Caco-2 (cell line): ENCODE data around the gene CDIP1. TPM values are rescaled to one million over a fixed set of nuclear protein-coding genes. Genes with fewer than 3 reads are reported as not detected.

ENCODE experiments used
- BruUV-seq: library from RNA; stranded (reverse); fragments of 400-500 nt; replicated peaks from 2 replicates; lab custom pipeline; 2021; lab: Mats Ljungman, UMichigan
- CTCF ChIA-PET: fragments of 300-600 bp; sonication (Branson Sonifier 250); formaldehyde crosslinking; loops from one replicate; lab custom pipeline; 2022; ENCODE audit warnings: antibody characterized with exemption; lab: Charles Lee
- POLR2A ChIA-PET: fragments of 300-600 bp; sonication (Branson Sonifier 250); formaldehyde crosslinking; loops from one replicate; lab custom pipeline; 2022; ENCODE audit warnings: antibody characterized with exemption; lab: Charles Lee
- DNase-seq, 2 experiments: peaks; one replicate each; pipeline versions ENCODE4 v3.0.0 to v3.0.0-alpha.2; 2020 to 2022
- H3K27me3 ChIP-seq: replicated peaks from 2 replicates; pipeline ENCODE4 v1.6.0; 2011; ENCODE audit warnings: low read length; ENCODE audit not compliant: control insufficient read depth, insufficient read depth
- H3K36me3 ChIP-seq: 2 replicates; pipeline ENCODE4 v1.5.1; 2011; ENCODE audit warnings: low read length; ENCODE audit not compliant: control insufficient read depth, insufficient read depth
- H3K4me1 ChIP-seq: fragments of 250-450 bp; sonication (Bioruptor Pico); 2 replicates; pipeline ENCODE4 v1.5.1; 2020; ENCODE audit warnings: mild to moderate bottlenecking
- H3K4me3 ChIP-seq: 2 replicates; pipeline ENCODE4 v1.5.1; 2011; ENCODE audit warnings: low read depth, mild to moderate bottlenecking, control low read depth, low read length
- H3K9me3 ChIP-seq: fragments of 250-450 bp; sonication (Bioruptor Pico); 2 replicates; pipeline ENCODE4 v1.5.1; 2020; ENCODE audit warnings: mild to moderate bottlenecking, moderate library complexity
- H3K27ac Mint-ChIP-seq: one replicate; pipeline ENCODE4 v1.8.0; 2022; ENCODE audit warnings: mixed read lengths; ENCODE audit not compliant: unreplicated experiment
- H3K27me3 Mint-ChIP-seq: one replicate; pipeline ENCODE4 v1.8.0; 2022; ENCODE audit warnings: mixed read lengths; ENCODE audit not compliant: insufficient read depth, unreplicated experiment
- H3K36me3 Mint-ChIP-seq: one replicate; pipeline ENCODE4 v1.8.0; 2022; ENCODE audit warnings: mild to moderate bottlenecking, mixed read lengths; ENCODE audit not compliant: insufficient read depth, unreplicated experiment
- H3K4me1 Mint-ChIP-seq: one replicate; pipeline ENCODE4 v1.8.0; 2022; ENCODE audit warnings: low read depth, mixed read lengths; ENCODE audit not compliant: unreplicated experiment
- H3K4me3 Mint-ChIP-seq: one replicate; pipeline ENCODE4 v1.8.0; 2022; ENCODE audit warnings: mild to moderate bottlenecking, moderate library complexity, mixed read lengths; ENCODE audit not compliant: unreplicated experiment
- H3K9me3 Mint-ChIP-seq: one replicate; pipeline ENCODE4 v1.8.0; 2022; ENCODE audit warnings: mixed read lengths; ENCODE audit not compliant: unreplicated experiment
- intact Hi-C: fragments of 100-400 bp; cut with micrococcal nuclease; formaldehyde crosslinking; loops from one replicate; pipeline ENCODE4 v1.10.0; 2022; ENCODE audit not compliant: unreplicated experiment
- total RNA-seq: library from RNA; stranded (reverse); gene quantifications from 2 replicates; pipeline ENCODE4 v1.2.3, GENCODE V29; 2022
- TF ChIP-seq, protein P1 (sequence below), 2 experiments: fragments of 200-600 bp in 1 of 2; IDR thresholded peaks; 1 replicate in 1 of 2; 2 replicates in 1 of 2; pipeline versions ENCODE4 v1.5.1 to v1.8.0; 2011 to 2022; ENCODE audit warnings: antibody characterized with exemption in 1 of 2, control low read depth in 1 of 2, inconsistent platforms in 1 of 2, low read depth in 1 of 2, low read length in 1 of 2, mild to moderate bottlenecking in 1 of 2, moderate library complexity in 1 of 2; ENCODE audit not compliant: insufficient read depth in 1 of 2, severe bottlenecking in 1 of 2, unreplicated experiment in 1 of 2

Gene CDIP1
- total RNA-seq, 1 experiment from 2014 or later: 51.7 TPM

DNA sequence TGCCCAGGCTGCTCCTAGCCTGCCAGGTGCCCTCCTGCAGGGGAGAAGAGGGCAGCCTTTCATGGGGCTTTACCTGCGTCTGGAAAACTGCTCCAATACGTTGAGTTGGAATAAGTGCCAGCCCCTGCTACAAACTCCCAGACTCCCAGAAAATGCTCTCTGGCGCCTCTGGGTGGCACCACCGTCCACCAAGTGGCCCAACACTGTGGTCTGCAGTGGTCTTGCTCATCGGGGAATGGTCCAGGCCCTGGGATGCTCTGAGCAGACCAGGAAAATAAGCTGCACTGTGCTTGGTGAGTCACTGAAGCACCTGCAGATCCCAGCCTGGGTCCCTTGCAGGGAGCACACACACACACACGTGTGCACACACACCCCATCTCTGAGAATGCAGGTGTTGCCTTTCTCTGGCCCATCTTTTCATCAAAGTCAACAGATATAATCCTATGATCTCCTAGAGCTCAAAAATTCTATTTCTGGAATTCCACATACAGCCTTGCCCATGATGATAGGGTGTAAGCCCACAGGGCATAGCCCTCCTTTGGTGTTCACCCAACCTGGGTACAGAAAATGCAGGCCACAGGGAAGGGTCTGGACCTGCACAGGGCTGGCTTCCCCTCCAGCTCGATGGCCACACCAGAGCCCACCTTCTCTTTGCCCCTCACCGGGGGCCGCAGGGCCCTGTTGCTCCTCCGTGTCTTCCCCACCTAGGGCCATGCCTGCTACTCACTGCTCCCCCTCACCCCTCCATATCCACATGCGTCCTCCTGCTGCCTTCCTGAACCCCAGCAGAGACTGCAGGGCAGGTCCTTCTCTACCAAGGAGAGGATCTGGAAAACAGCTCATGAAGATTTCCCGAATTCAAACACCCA lies 20.5 kb downstream of the CDIP1 start:
- Histone ChIP-seq H3K4me1 (no peaks in the 10 kb centered on the region), H3K27me3 (no peaks in the 10 kb centered on the region), H3K9me3 (no peaks in the 10 kb centered on the region), H3K36me3 (peaks cover 1% of the 10 kb centered on the region; the same call in 1 of the 2 replicates), H3K4me3 (no peak overlapping the region)
- ChIA-PET POLR2A (no interaction called here), CTCF (interaction anchor here (0.7 to 1.7 kb wide), 4 partner anchors 10 to 68 kb away, joined by 4 to 9 read pairs (median 6); no protein-coding TSS in a partner anchor)
- TF ChIP-seq, protein P1, sequence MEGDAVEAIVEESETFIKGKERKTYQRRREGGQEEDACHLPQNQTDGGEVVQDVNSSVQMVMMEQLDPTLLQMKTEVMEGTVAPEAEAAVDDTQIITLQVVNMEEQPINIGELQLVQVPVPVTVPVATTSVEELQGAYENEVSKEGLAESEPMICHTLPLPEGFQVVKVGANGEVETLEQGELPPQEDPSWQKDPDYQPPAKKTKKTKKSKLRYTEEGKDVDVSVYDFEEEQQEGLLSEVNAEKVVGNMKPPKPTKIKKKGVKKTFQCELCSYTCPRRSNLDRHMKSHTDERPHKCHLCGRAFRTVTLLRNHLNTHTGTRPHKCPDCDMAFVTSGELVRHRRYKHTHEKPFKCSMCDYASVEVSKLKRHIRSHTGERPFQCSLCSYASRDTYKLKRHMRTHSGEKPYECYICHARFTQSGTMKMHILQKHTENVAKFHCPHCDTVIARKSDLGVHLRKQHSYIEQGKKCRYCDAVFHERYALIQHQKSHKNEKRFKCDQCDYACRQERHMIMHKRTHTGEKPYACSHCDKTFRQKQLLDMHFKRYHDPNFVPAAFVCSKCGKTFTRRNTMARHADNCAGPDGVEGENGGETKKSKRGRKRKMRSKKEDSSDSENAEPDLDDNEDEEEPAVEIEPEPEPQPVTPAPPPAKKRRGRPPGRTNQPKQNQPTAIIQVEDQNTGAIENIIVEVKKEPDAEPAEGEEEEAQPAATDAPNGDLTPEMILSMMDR (IDR thresholded peaks at IDR 0.05; ENCODE audit: insufficient read depth in 1 of 2, low read depth in 1 of 2, low read length in 1 of 2, severe bottlenecking in 1 of 2, unreplicated experiment in 1 of 2): peak; percentile 59 to 65
- intact Hi-C loops: loop anchor here (1.0 kb wide), 1 partner anchor 30 kb away; no protein-coding TSS in a partner anchor
- BruUV-seq: no TSS peak
- Mint-ChIP-seq H3K9me3 (no peaks in the 10 kb centered on the region), H3K36me3 (peaks cover 23% of the 10 kb centered on the region), H3K27me3 (no peaks in the 10 kb centered on the region), H3K27ac (no peak overlapping the region), H3K4me3 (no peak overlapping the region), H3K4me1 (no peaks in the 10 kb centered on the region)
- peak in 1 of 2 experiments; percentile 52 for DNase-seq

DNA sequence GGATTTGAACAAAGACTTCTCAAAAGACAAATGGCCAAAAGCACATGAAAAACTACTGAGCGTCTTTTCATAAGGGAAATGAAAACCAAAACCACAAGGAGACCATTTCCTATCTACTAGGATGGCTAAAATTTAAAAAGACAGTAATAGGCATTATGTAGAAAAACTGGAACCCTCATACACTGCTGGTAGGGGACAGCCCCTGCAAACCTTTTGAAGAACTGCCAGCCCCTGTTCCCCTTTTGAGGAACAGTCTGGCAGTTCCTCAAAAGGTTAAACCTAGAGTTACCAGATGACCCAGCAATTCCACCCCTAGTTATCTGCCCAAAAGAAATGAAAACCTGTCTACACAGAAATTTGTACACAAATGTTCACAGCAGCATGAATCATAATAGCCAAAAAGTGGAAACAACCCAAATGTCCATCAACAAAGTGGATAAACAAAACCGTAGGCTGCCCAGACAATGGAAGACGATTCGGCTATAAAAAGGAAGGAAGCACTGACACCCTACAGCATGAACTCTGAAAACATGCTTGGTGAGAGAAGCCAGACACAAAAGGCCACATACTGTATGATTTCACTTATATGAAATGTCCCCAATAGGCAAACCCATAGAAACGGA lies 22.9 kb downstream of the CDIP1 start:
- H3K4me1 Mint-ChIP-seq: no peaks in the 10 kb centered on the region
- Histone ChIP-seq H3K9me3 (no peaks in the 10 kb centered on the region), H3K36me3 (peaks cover 2% of the 10 kb centered on the region; the same call in 1 of the 2 replicates), H3K27me3 (no peaks in the 10 kb centered on the region), H3K4me3 (no peak overlapping the region), H3K4me1 (no peaks in the 10 kb centered on the region)
- no peak overlapping the region for H3K4me3 Mint-ChIP-seq
- no peak overlapping the region for H3K27ac Mint-ChIP-seq
- intact Hi-C loops: no loop called here
- DNase-seq: no peak
- no peaks in the 10 kb centered on the region for H3K9me3 Mint-ChIP-seq
- ChIA-PET CTCF (no interaction called here), POLR2A (no interaction called here)
- H3K27me3 Mint-ChIP-seq: no peaks in the 10 kb centered on the region
- H3K36me3 Mint-ChIP-seq: peaks cover 32% of the 10 kb centered on the region
- BruUV-seq: no TSS peak
- TF ChIP-seq, protein P1 (IDR thresholded peaks at IDR 0.05; ENCODE audit: insufficient read depth in 1 of 2, low read depth in 1 of 2, low read length in 1 of 2, severe bottlenecking in 1 of 2, unreplicated experiment in 1 of 2): no peak

DNA sequence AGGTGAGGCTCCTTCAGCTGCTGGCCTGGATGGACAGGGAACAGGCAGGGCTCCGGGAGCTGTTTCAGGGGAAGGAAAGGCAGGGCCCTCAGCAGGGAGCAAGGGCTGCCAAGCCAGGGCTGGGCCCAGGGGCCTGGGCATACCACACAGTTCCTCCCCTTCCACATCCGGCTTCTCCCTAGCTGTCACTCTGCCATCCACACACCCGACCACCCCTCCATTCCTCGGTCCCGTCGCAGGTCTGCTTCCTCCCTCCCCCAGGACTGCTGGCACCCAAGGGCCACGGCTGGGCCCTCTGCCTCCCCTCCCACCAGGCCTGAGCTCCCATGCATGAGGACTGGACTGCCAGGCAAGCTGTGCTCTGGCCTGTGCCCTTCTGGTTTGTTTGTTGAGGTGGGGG lies 24.0 kb downstream of the CDIP1 start:
- Histone ChIP-seq H3K36me3 (peaks cover 5% of the 10 kb centered on the region), H3K4me1 (no peaks in the 10 kb centered on the region), H3K27me3 (no peaks in the 10 kb centered on the region), H3K9me3 (no peaks in the 10 kb centered on the region), H3K4me3 (no peak overlapping the region)
- intact Hi-C loops: no loop called here
- Mint-ChIP-seq H3K27me3 (no peaks in the 10 kb centered on the region), H3K36me3 (peaks cover 35% of the 10 kb centered on the region), H3K4me1 (no peaks in the 10 kb centered on the region), H3K27ac (no peak overlapping the region), H3K4me3 (no peak overlapping the region), H3K9me3 (no peaks in the 10 kb centered on the region)
- ChIA-PET POLR2A (no interaction called here), CTCF (interaction anchor here (0.8 to 1.3 kb wide), 2 partner anchors 14 to 34 kb away, joined by 3 to 4 read pairs; no protein-coding TSS in a partner anchor)
- no TSS peak for BruUV-seq
- TF ChIP-seq, protein P1 (IDR thresholded peaks at IDR 0.05; ENCODE audit: insufficient read depth in 1 of 2, low read depth in 1 of 2, low read length in 1 of 2, severe bottlenecking in 1 of 2, unreplicated experiment in 1 of 2): no peak
- DNase-seq: no peak
